Thymus (tissue), 11 donors: ENCODE data around the gene ZNF629. TPM values are rescaled to one million over a fixed set of nuclear protein-coding genes. Genes with fewer than 3 reads are reported as not detected.

Experiments used
- DNase-seq, 9 donors: peaks; one replicate each; pipeline ENCODE4 v3.0.0-alpha.2; 2013; ENCODE audit warnings: low spot score in 9 of 9, low read depth in 6 of 9, missing footprints in 1 of 9
- H3K27ac ChIP-seq, 2 donors: one replicate each; pipeline ENCODE4 v1.5.1; 2013; ENCODE audit warnings: control low read depth in 1 of 2, low read depth in 1 of 2, low read length in 1 of 2, mild to moderate bottlenecking in 1 of 2, moderate library complexity in 1 of 2
- H3K27me3 ChIP-seq, 2 donors: one replicate each; pipeline ENCODE4 v1.5.1; 2013; ENCODE audit warnings: low read length in 1 of 2; ENCODE audit not compliant: control insufficient read depth in 2 of 2, insufficient read depth in 1 of 2
- H3K36me3 ChIP-seq, 2 donors: one replicate each; pipeline ENCODE4 v1.5.1; 2013; ENCODE audit warnings: low read length in 1 of 2, mild to moderate bottlenecking in 1 of 2, moderate library complexity in 1 of 2; ENCODE audit not compliant: control insufficient read depth in 2 of 2, insufficient read depth in 2 of 2
- H3K4me1 ChIP-seq, 2 donors: one replicate each; pipeline ENCODE4 v1.5.1; 2013; ENCODE audit warnings: low read length in 2 of 2; ENCODE audit not compliant: control insufficient read depth in 2 of 2, insufficient read depth in 2 of 2
- H3K4me3 ChIP-seq, 2 donors: one replicate each; pipeline ENCODE4 v1.5.1; 2013; ENCODE audit warnings: low read length in 2 of 2, control low read depth in 1 of 2, mild to moderate bottlenecking in 1 of 2
- H3K9me3 ChIP-seq, 2 donors: one replicate each; pipeline ENCODE4 v1.5.1; 2013; ENCODE audit warnings: low read length in 1 of 2, mild to moderate bottlenecking in 1 of 2; ENCODE audit not compliant: control insufficient read depth in 2 of 2, insufficient read depth in 1 of 2
- WGBS: extraction: QIAGEN DNeasy Blood & Tissue Kit; methylation state at CpG from one replicate; pipeline ENCODE4 v1.1.7; 2013; 5-methylcytosine and 5-hydroxymethylcytosine counted together
- polyA plus RNA-seq: library from polyadenylated mRNA; stranded (reverse); fragments of 200-250 nt; gene quantifications from one replicate; pipeline ENCODE4 v1.2.3, GENCODE V29; 2013
- total RNA-seq: library from RNA; stranded (reverse); fragments of 120-200 nt; gene quantifications from one replicate; pipeline ENCODE4 v1.2.4, GENCODE V29; 2013
- donor health status: healthy.

The ZNF629 gene
- total and polyA plus RNA-seq, 2 donors = 4.6 to 5.0 TPM

DNA sequence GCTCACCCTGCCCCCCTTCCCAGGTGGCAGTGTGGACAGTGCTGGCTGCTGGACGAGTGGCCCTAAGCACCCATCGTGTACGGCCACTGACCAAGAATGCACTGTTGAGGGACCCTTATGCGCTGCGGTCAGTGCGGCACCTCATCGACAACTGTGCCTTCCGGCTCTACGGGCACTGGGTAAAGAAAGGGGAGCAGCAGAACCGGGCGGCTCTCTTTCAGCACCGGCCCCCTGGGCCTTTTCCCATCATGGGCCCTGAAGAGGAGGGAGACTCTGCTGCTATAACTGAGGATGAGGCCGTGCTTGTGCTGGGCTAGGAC is 30.3 kb downstream of the ZNF629 start:
- DNase-seq = no peak
- peaks cover 0 to 12% of the 10 kb centered on the region in 2 donors for H3K4me1 ChIP-seq
- 99% methylated on average over 13 of the region's 13 CpGs for WGBS
- H3K4me3 ChIP-seq = no peak overlapping the region
- H3K27me3 ChIP-seq = no peaks in the 10 kb centered on the region
- peaks cover 40 to 50% of the 10 kb centered on the region in 2 donors for H3K36me3 ChIP-seq
- H3K9me3 ChIP-seq = no peaks in the 10 kb centered on the region
- no peak overlapping the region for H3K27ac ChIP-seq

DNA sequence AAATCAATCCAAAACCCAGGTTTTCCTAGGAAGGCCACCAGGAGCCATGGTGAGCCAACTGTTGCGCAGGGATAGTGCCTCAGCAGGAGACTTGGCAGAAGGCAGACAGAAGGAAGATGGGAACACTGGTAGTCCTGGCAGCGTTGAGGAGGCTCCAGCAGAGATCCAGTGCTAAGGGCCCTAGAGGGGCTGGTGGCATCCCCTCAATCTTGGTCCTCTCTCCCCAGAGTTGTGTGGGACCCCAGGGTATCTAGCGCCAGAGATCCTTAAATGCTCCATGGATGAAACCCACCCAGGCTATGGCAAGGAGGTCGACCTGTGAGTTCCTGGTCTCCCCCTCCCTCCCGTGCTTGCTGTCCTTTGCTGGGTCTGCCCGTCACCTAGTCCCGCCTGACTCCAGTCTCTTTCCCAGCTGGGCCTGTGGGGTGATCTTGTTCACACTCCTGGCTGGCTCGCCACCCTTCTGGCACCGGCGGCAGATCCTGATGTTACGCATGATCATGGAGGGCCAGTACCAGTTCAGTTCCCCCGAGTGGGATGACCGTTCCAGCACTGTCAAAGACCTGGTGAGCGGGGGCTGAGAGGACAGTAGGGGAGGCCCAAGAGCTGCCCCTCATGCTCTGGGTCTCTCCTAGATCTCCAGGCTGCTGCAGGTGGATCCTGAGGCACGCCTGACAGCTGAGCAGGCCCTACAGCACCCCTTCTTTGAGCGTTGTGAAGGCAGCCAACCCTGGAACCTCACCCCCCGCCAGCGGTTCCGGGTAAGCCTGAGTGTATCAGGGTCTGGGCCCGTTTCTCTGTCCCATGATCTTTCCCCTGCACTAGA is 30.8 kb downstream of the ZNF629 start:
- Histone ChIP-seq H3K27ac (no peak overlapping the region), H3K4me1 (peaks cover 0 to 8% of the 10 kb centered on the region in 2 donors), H3K36me3 (peaks cover 44 to 55% of the 10 kb centered on the region in 2 donors), H3K4me3 (no peak overlapping the region), H3K27me3 (no peaks in the 10 kb centered on the region), H3K9me3 (no peaks in the 10 kb centered on the region)
- DNase-seq = no peak
- 99% methylated on average over 20 of the region's 20 CpGs for WGBS

DNA sequence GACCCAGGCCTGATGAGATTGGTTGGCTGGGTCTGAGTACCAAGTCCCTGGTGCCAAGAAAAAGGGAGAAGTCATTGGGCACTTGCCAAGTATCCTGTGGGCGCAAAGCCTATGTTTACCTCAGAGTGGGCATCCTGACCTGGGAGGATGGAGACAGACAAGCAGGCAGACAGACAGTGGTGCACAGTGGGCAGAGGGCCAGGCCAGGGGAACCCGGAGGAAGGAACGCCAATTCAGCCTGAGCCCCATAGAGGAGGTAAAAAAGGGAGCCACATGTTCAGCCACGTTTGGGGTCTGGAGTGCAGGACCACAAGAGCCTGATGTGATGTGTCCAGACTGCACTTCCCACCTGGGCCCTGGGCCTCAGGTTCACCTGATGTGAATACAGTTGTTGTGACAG is 33.4 kb downstream of the ZNF629 start:
- Histone ChIP-seq H3K9me3 (no peaks in the 10 kb centered on the region), H3K27me3 (no peaks in the 10 kb centered on the region), H3K36me3 (peaks cover 50 to 57% of the 10 kb centered on the region in 2 donors), H3K4me3 (no peak overlapping the region), H3K27ac (no peak overlapping the region), H3K4me1 (no peaks in the 10 kb centered on the region)
- no peak for DNase-seq
- WGBS = 98% methylated on average over 4 of the region's 4 CpGs

- peaks cover 35 to 39% of the 10 kb centered on the region in 2 donors for H3K36me3 ChIP-seq
These were observed 36.0 kb downstream of the ZNF629 start for GRCh38 chr16:30750876-30751465.

GRCh38 chr16:30750201-30750600 is 36.8 kb downstream of the ZNF629 start:
- Histone ChIP-seq H3K27ac (no peak overlapping the region), H3K4me3 (no peak overlapping the region), H3K4me1 (peaks cover 4 to 6% of the 10 kb centered on the region in 2 donors), H3K36me3 (peaks cover 30 to 34% of the 10 kb centered on the region in 2 donors), H3K9me3 (no peaks in the 10 kb centered on the region), H3K27me3 (no peaks in the 10 kb centered on the region)
- 97% methylated on average over 4 of the region's 4 CpGs for WGBS
- DNase-seq = no peak

More at GRCh38 chr16:30750876-30751465, 36.0 kb downstream of the ZNF629 start:
- WGBS = 98% methylated on average over 20 of the region's 20 CpGs
- Histone ChIP-seq H3K27ac (no peak overlapping the region), H3K4me1 (peaks cover 4 to 6% of the 10 kb centered on the region in 2 donors), H3K27me3 (no peaks in the 10 kb centered on the region), H3K9me3 (no peaks in the 10 kb centered on the region), H3K4me3 (no peak overlapping the region)
- DNase-seq = no peak

DNA sequence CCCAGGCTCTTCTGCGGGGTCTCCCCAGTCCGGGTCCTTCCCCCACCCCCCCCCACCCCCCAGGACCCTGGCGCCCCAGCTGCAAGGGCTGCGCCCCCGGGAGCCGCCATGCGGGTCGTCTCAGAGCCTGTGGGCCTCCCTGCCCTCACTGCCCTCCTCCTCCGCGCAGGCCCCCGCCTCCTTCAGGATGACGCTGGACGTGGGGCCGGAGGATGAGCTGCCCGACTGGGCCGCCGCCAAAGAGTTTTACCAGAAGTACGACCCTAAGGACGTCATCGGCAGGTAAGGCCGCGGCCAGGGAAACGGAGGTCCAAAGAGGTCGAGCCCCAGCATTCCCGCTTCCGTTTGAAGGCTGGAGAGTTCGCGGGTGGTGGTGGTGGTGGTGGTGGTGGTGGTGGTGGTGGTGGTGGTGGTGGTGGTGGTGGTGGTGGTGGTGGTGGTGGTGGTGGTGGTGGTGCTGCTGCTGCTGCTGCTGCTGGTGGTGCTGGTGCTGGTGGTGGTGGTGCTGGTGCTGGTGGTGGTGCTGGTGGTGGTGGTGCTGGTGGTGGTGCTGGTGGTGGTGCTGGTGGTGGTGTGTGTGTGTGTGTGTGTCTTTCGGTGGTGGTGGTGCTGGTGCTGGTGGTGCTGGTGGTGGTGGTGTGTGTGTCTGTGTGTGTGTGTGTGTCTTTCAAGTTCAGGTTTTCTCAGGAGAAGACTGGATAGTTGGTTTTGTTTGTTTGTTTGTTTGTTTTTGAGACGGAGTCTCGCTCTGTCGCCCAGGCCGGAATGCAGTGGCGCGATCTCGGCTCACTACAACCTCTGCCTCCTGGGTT is 38.2 kb downstream of the ZNF629 start:
- H3K4me1 ChIP-seq = peaks cover 4 to 6% of the 10 kb centered on the region in 2 donors
- WGBS = 18% methylated on average over 36 of the region's 36 CpGs
- H3K27me3 ChIP-seq = no peaks in the 10 kb centered on the region
- H3K36me3 ChIP-seq = peaks cover 26 to 35% of the 10 kb centered on the region in 2 donors
- peak overlapping the region; percentile 58 to 90 for H3K4me3 ChIP-seq
- H3K27ac ChIP-seq = peak overlapping the region; percentile 52 to 71
- H3K9me3 ChIP-seq = no peaks in the 10 kb centered on the region
- DNase-seq = peak in 2 of 9 donors; percentile 4 to 17

DNA sequence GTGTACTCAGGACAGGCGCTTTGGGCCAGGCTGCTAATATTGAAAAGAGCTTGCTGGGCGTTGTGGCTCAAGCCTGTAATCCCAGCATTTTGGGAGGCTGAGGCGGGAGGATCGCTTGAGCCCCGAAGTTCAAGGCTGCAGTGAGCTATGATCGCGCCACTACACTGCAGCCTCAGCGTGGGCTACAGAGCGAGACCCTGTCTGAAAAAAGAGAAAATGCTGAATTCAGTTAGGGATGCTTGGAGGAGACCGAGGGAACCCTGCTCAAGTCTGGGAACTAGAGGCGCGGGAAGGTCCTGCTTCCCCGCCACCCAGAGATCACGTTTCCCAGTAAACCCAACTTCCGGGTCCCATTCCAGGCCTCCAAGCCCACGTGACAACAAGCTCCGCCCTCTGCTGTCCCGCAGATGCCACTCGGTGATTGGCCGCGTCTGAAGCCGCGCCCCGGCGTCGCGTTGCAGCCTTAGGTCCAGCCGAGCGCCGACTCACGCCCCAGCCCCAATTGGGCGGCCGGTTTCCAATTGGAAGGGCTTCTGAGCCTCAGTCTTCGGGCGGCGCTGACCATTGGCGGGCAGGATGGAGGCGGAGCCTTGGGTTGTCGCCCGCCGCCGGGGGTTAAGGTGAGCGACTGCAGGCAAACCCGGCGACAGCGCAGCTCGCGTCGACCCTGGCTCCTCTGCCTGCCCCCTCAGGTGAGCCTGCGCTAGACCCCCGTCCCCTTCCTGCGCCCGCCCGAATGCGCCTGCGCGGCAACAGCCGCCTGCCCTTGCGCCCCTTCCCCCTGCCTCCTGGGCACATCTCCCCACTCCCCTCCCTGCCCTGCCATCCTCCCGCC is 39.0 kb downstream of the ZNF629 start, which contains the start of gene PHKG2:
TSS of gene PHKG2 (plus strand) at position 627 of the 835 bp plus-strand sequence. CDS start 396 bp downstream, outside the sequence.
- DNase-seq = peak; percentile 82 to 96 (median 90)
- peaks cover 25 to 34% of the 10 kb centered on the region in 2 donors for H3K36me3 ChIP-seq
- H3K4me1 ChIP-seq = peaks cover 4 to 6% of the 10 kb centered on the region in 2 donors
- H3K4me3 ChIP-seq = peak within 1 kb of the TSS; percentile 58 to 90
- 4% methylated on average over 60 of the region's 60 CpGs for WGBS
- no peaks in the 10 kb centered on the region for H3K27me3 ChIP-seq
- H3K27ac ChIP-seq = peak within 1 kb of the TSS; percentile 71 to 87
- no peaks in the 10 kb centered on the region for H3K9me3 ChIP-seq

- H3K27me3 ChIP-seq = no peaks in the 10 kb centered on the region
- DNase-seq = no peak
- H3K4me3 ChIP-seq = peak overlapping the region; percentile 58 to 90
- peaks cover 4 to 6% of the 10 kb centered on the region in 2 donors for H3K4me1 ChIP-seq
- no peaks in the 10 kb centered on the region for H3K9me3 ChIP-seq
- H3K36me3 ChIP-seq = peaks cover 29 to 37% of the 10 kb centered on the region in 2 donors
- peak overlapping the region in 1 of 2 donors; percentile 87 for H3K27ac ChIP-seq
- WGBS = 76% methylated on average over 3 of the region's 3 CpGs
These were observed 39.7 kb downstream of the ZNF629 start for GRCh38 chr16:30747331-30747730.
